Mesendoderm (in vitro differentiated cells): ENCODE data around the gene DCC.

Source experiments
- DNase-seq: peaks from one replicate; pipeline ENCODE4 v3.0.0; 2013
- H2AK5ac ChIP-seq: 2 replicates; pipeline ENCODE4 v1.6.1; 2013; ENCODE audit warnings: low read length, inconsistent platforms
- H2BK120ac ChIP-seq: 2 replicates; pipeline ENCODE4 v1.6.1; 2013; ENCODE audit warnings: low read depth, mild to moderate bottlenecking, low read length, moderate library complexity, mixed read lengths
- H2BK15ac ChIP-seq: replicated peaks from 2 replicates; pipeline ENCODE4 v1.6.1; 2013; ENCODE audit warnings: low read depth, mild to moderate bottlenecking, moderate library complexity
- H2BK5ac ChIP-seq: 2 replicates; pipeline ENCODE4 v1.6.1; 2013; ENCODE audit warnings: low read length, inconsistent platforms
- H3K18ac ChIP-seq: 2 replicates; pipeline ENCODE4 v1.6.1; 2013; ENCODE audit warnings: mild to moderate bottlenecking, low read length, mixed read lengths
- H3K23ac ChIP-seq: one replicate; pipeline ENCODE4 v1.6.1; 2013; ENCODE audit warnings: low read length
- H3K27ac ChIP-seq: 2 replicates; pipeline ENCODE4 v1.5.1; 2013; ENCODE audit warnings: low read depth, mild to moderate bottlenecking, inconsistent platforms, low read length, moderate library complexity
- H3K27me3 ChIP-seq: 2 replicates; pipeline ENCODE4 v1.6.1; 2013; ENCODE audit warnings: low read length, control low read depth, mild to moderate bottlenecking, inconsistent platforms; ENCODE audit not compliant: insufficient read depth, poor library complexity
- H3K36me3 ChIP-seq: 2 replicates; pipeline ENCODE4 v1.6.1; 2013; ENCODE audit warnings: low read length, inconsistent platforms; ENCODE audit not compliant: control insufficient read depth, insufficient read depth
- H3K4ac ChIP-seq: one replicate; pipeline ENCODE4 v1.6.1; 2013; ENCODE audit warnings: low read depth, mild to moderate bottlenecking, low read length, moderate library complexity
- H3K4me1 ChIP-seq: 2 replicates; pipeline ENCODE4 v1.6.1; 2013; ENCODE audit warnings: low read depth, low read length, inconsistent platforms; ENCODE audit not compliant: control insufficient read depth
- H3K4me2 ChIP-seq: 2 replicates; pipeline ENCODE4 v1.6.1; 2013; ENCODE audit warnings: low read length
- H3K4me3 ChIP-seq: 2 replicates; pipeline ENCODE4 v1.5.1; 2013; ENCODE audit warnings: mild to moderate bottlenecking, low read length
- H3K56ac ChIP-seq: one replicate; pipeline ENCODE4 v1.6.1; 2013; ENCODE audit warnings: low read length
- H3K79me1 ChIP-seq: 2 replicates; pipeline ENCODE4 v1.6.1; 2013; ENCODE audit warnings: low read length, inconsistent platforms
- H3K79me2 ChIP-seq: 2 replicates; pipeline ENCODE4 v1.6.1; 2013; ENCODE audit warnings: mild to moderate bottlenecking, low read length; ENCODE audit not compliant: control insufficient read depth, insufficient read depth
- H3K9ac ChIP-seq: 2 replicates; pipeline ENCODE4 v1.6.1; 2013; ENCODE audit warnings: low read length, inconsistent platforms
- H4K5ac ChIP-seq: one replicate; pipeline ENCODE4 v1.6.1; 2013; ENCODE audit warnings: low read length
- H4K8ac ChIP-seq: one replicate; pipeline ENCODE4 v1.6.1; 2013; ENCODE audit warnings: low read depth, mild to moderate bottlenecking, control low read depth, low read length, moderate library complexity
- WGBS: extraction: QIAGEN DNeasy Blood & Tissue Kit; methylation state at CpG from one replicate; pipeline ENCODE4 v1.1.7; 2013; ENCODE audit warnings: low lambda C conversion rate, missing lambda C conversion rate; ENCODE audit not compliant: insufficient coverage; ENCODE audit errors: extremely low coverage; 5-methylcytosine and 5-hydroxymethylcytosine counted together

Gene DCC

DNA sequence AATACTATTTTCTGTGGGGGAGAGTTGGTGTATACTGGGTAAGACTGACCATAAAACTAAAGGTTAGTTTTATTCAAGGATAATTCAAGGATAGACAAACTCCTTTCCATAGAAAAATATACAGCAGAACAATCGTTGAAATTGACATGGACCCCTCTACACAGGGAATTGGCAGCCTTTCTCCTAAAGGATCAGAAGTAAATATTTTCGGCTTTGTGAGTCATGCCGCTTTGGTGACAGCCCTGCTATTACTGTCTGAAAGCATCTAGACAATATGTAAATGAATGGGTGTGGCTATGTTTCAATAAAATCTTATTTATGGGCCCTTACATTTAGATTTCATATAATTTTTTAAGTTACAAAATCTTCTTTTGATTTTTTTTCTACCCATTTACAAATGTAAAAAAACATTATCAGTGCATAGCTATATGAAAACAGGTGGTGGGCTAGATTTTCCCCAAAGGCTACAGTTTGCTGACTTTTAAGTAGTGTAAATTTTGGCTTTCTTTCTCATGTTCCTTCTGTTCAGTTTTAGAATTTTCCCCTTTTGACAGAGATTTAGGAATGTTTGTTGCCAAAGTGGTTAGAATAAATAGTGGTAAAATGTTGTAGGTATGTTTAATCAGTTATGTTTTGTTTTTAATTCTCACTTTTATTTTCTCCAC lies 270.6 kb downstream of the DCC start:
- DNase-seq = no peak
- H3K27me3 ChIP-seq = no peaks in the 10 kb centered on the region
- H3K4me3 ChIP-seq = no peak overlapping the region

DNA sequence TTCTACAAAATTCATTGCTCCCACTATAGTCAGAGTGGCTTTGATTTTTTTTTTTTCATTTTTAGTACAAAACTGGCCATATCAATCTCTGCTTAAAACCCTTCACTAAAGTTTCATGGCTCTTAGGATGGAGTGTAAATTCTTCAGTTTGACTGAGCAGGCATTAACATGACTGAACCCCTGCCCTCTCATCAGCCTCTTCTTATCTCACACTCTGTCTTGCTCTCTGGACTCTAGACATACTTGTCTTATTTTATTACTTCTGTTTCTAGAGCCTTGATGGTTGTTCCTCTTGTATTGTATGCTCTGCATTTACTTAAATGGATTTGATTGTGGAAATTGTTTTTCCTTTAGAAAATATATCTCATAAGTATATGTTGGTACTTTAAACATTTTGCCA lies 272.4 kb downstream of the DCC start:
- Histone ChIP-seq H3K79me2 (no peaks in the 10 kb centered on the region), H2BK15ac (no peak overlapping the region), H3K79me1 (no peaks in the 10 kb centered on the region), H3K4me3 (no peak overlapping the region), H3K27me3 (no peaks in the 10 kb centered on the region), H3K36me3 (no peaks in the 10 kb centered on the region), H3K23ac (no peak overlapping the region), H2BK120ac (no peak overlapping the region), H3K4ac (no peak overlapping the region), H3K27ac (no peak overlapping the region), H3K56ac (no peak overlapping the region), H3K18ac (no peak overlapping the region), H3K4me1 (no peaks in the 10 kb centered on the region), H4K5ac (no peak overlapping the region), H3K9ac (no peak overlapping the region), H4K8ac (no peak overlapping the region), H2BK5ac (no peak overlapping the region), H3K4me2 (no peak overlapping the region), H2AK5ac (no peak overlapping the region)
- no peak for DNase-seq

More for the DNA sequence above, 270.6 kb downstream of the DCC start:
- no CpG with 5 or more reads among the region's 3 CpGs for WGBS
- no peak overlapping the region for H2AK5ac ChIP-seq
- no peak overlapping the region for H2BK5ac ChIP-seq
- no peaks in the 10 kb centered on the region for H3K79me1 ChIP-seq
- H3K4ac ChIP-seq = no peak overlapping the region
- H3K4me1 ChIP-seq = no peaks in the 10 kb centered on the region
- H3K36me3 ChIP-seq = no peaks in the 10 kb centered on the region
- no peak overlapping the region for H4K5ac ChIP-seq
- no peak overlapping the region for H3K18ac ChIP-seq
- no peak overlapping the region for H2BK120ac ChIP-seq
- no peak overlapping the region for H3K9ac ChIP-seq
- H3K27ac ChIP-seq = no peak overlapping the region
- no peaks in the 10 kb centered on the region for H3K79me2 ChIP-seq
- H2BK15ac ChIP-seq = no peak overlapping the region
- H3K56ac ChIP-seq = no peak overlapping the region
- no peak overlapping the region for H3K23ac ChIP-seq
- no peak overlapping the region for H4K8ac ChIP-seq
- no peak overlapping the region for H3K4me2 ChIP-seq

DNA sequence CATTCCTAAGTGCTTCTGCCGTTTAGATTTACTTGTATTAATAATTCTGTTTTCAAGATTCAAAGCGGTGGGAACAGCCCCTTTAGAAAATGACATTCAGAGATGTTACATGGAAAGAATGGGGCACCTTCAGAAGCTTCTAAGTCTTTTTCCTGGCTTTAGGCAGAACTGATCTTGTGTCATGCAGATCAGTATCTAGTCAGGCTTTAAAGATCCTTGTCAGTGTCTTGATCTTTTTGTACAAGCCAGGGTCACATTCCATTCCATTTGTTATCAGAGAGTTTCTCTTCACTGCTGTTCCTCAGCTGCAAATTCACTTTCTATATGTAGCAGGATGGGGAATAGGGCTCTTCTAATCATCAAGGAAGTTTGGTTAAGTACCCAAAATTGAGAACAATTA lies 275.3 kb downstream of the DCC start:
- no peaks in the 10 kb centered on the region for H3K27me3 ChIP-seq
- H2BK120ac ChIP-seq = no peak overlapping the region
- H2BK5ac ChIP-seq = no peak overlapping the region
- H4K8ac ChIP-seq = no peak overlapping the region
- no peak overlapping the region for H2BK15ac ChIP-seq
- no peaks in the 10 kb centered on the region for H3K36me3 ChIP-seq
- H3K79me1 ChIP-seq = no peaks in the 10 kb centered on the region
- no peaks in the 10 kb centered on the region for H3K79me2 ChIP-seq
- H3K4ac ChIP-seq = no peak overlapping the region
- H3K9ac ChIP-seq = no peak overlapping the region
- H2AK5ac ChIP-seq = no peak overlapping the region
- peak; percentile 79 for DNase-seq
- no peak overlapping the region for H3K56ac ChIP-seq
- no peak overlapping the region for H3K27ac ChIP-seq
- H3K23ac ChIP-seq = no peak overlapping the region
- no peak overlapping the region for H4K5ac ChIP-seq
- no CpG with 5 or more reads among the region's 2 CpGs for WGBS
- H3K4me3 ChIP-seq = no peak overlapping the region
- H3K4me1 ChIP-seq = no peaks in the 10 kb centered on the region
- H3K18ac ChIP-seq = no peak overlapping the region
- H3K4me2 ChIP-seq = no peak overlapping the region

DNA sequence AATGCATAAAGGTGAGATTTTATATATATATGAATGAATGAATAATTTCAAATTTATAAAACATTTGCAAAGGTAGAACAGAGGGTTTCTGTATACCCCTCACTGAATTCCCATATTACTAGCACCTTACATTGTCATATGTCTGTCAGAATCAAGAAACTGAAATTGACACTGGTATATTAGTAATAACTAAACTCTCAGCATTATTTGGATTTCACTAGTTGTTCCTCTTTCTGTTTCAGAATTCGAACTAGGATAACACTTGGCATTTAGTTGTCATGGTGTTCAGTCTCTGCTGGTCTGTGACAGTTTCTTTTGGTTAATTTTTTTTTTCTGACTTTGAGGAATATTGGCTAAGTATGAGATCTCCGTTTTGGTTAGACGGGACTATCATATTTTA lies 275.9 kb downstream of the DCC start:
- no peak for DNase-seq
- Histone ChIP-seq H3K9ac (no peak overlapping the region), H3K79me1 (no peaks in the 10 kb centered on the region), H2BK5ac (no peak overlapping the region), H3K27me3 (no peaks in the 10 kb centered on the region), H3K4me2 (no peak overlapping the region), H3K18ac (no peak overlapping the region), H3K4ac (no peak overlapping the region), H3K79me2 (no peaks in the 10 kb centered on the region), H3K23ac (no peak overlapping the region), H3K27ac (no peak overlapping the region), H4K5ac (no peak overlapping the region), H3K36me3 (no peaks in the 10 kb centered on the region), H2AK5ac (no peak overlapping the region), H4K8ac (no peak overlapping the region), H3K56ac (no peak overlapping the region), H3K4me1 (no peaks in the 10 kb centered on the region), H3K4me3 (no peak overlapping the region), H2BK15ac (no peak overlapping the region), H2BK120ac (no peak overlapping the region)
- no CpG with 5 or more reads among the region's 3 CpGs for WGBS

DNA sequence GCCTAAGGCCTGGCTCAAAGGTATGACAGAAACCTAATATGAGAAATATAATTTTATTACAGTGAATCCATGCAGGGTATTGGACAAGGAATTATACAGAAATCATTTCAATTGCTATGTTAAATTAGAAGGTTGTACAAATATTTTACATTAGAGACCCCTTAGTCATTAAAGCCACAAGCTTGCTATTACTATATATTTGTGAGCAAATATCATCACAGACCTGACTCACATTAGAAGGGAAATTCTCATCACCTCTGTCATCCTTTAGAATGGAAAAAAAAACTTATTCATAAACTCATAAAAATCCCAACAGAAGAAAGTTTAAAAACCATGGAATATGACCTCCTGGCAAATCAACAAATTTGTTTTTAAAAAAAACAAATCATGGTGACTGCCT lies 277.9 kb downstream of the DCC start:
- Histone ChIP-seq H2BK5ac (no peak overlapping the region), H2BK120ac (no peak overlapping the region), H2AK5ac (no peak overlapping the region), H3K4me2 (no peak overlapping the region), H3K9ac (no peak overlapping the region), H3K27ac (no peak overlapping the region), H3K18ac (no peak overlapping the region), H3K4ac (no peak overlapping the region), H3K27me3 (no peaks in the 10 kb centered on the region), H3K36me3 (no peaks in the 10 kb centered on the region), H3K4me1 (no peaks in the 10 kb centered on the region), H4K5ac (no peak overlapping the region), H2BK15ac (no peak overlapping the region), H3K23ac (no peak overlapping the region), H3K4me3 (no peak overlapping the region), H3K79me2 (no peaks in the 10 kb centered on the region), H3K79me1 (no peaks in the 10 kb centered on the region), H3K56ac (no peak overlapping the region), H4K8ac (no peak overlapping the region)
- DNase-seq = no peak

DNA sequence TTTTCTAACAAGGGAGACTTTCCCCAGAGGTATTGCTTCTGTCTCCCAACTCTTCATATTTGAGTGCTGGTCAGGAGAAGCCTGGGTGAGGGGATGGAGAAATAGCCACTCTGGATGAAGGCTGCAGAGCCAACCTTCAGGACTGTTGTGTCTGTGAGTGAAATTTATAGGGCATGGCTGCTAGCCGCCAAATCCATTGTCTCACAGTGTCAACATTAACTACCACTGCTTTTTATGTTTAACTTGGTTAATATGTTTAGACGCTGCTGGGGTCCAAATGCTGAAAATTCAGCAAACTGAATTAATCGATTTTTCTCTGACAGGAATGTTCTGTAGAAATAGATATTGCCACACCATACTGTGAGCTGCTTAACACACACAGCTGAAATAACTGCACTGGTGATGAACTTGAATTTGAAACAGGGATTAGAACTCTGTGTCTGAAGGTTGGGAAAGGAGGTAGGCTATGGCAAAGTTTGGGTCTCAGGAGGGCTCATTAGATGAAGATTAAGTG lies 281.0 kb downstream of the DCC start:
- Histone ChIP-seq H3K4me2 (no peak overlapping the region), H3K36me3 (no peaks in the 10 kb centered on the region), H3K79me1 (no peaks in the 10 kb centered on the region), H2AK5ac (no peak overlapping the region), H3K79me2 (no peaks in the 10 kb centered on the region), H2BK15ac (no peak overlapping the region), H3K56ac (no peak overlapping the region), H2BK120ac (no peak overlapping the region), H3K4me3 (no peak overlapping the region), H2BK5ac (no peak overlapping the region), H3K18ac (no peak overlapping the region), H3K4ac (no peak overlapping the region), H4K5ac (no peak overlapping the region), H3K4me1 (no peaks in the 10 kb centered on the region), H4K8ac (no peak overlapping the region), H3K27me3 (no peaks in the 10 kb centered on the region), H3K9ac (no peak overlapping the region), H3K27ac (no peak overlapping the region), H3K23ac (no peak overlapping the region)
- no peak for DNase-seq
- no CpG with 5 or more reads among the region's 3 CpGs for WGBS
